ENCODE data around the gene DIAPH1. TPM values are rescaled to one million over a fixed set of nuclear protein-coding genes. Genes with fewer than 3 reads are reported as not detected.

The DIAPH1 gene
- total and polyA plus RNA-seq, 11 donors: 29.9 to 137 (median 61.5) TPM

- no peak for TF ChIP-seq POLR2A (IDR thresholded peaks at IDR 0.05)
- no peak for TF ChIP-seq CTCF (IDR thresholded peaks at IDR 0.05)
- Histone ChIP-seq H3K9me3 (no peaks in the 10 kb centered on the region), H3K27me3 (no peaks in the 10 kb centered on the region), H3K4me1 (peaks cover 4 to 29% (median 23%) of the 10 kb centered on the region in 12 donors), H3K36me3 (peaks cover 0 to 67% (median 19%) of the 10 kb centered on the region in 9 donors), H3K27ac (no peak overlapping the region), H3K4me3 (no peak overlapping the region)
- ATAC-seq (no peak), DNase-seq (no peak)
- 97 to 100% (median 98%) methylated on average over 2 of the region's 2 CpGs for WGBS, 4 donors
- intact Hi-C loops (cut with DNase I): no loop called here
These were observed 115.1 kb downstream of the DIAPH1 start for GRCh38 chr5:141503681-141504080.

DNA sequence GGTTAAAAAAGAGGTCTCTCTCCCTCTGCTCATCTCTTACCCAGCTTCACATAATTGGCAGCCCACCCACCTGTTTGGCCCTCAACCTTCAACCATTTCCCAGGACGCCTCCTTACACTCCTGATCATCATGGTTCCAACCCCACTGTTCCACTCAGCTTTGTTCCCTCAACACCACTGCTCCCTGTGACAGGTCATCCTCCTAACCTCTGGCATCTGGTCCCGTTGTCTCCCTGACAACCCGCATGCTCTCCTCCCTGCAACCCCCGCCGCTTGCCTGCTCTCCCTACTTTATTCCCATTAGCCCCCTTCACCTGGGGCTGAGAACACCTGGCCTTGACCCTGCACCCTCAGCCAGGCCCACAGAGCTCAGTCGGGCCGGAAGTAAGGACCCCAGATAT lies 117.0 kb downstream of the DIAPH1 start:
- DNase-seq (no peak), ATAC-seq (no peak)
- H3K27ac ChIP-seq: no peak overlapping the region
- no peaks in the 10 kb centered on the region for H3K27me3 ChIP-seq
- H3K36me3 ChIP-seq: peaks cover 0 to 71% (median 23%) of the 10 kb centered on the region in 9 donors
- no peaks in the 10 kb centered on the region for H3K9me3 ChIP-seq
- peaks cover 0 to 10% (median 4%) of the 10 kb centered on the region in 12 donors for H3K4me1 ChIP-seq
- no peak for TF ChIP-seq POLR2A (IDR thresholded peaks at IDR 0.05)
- no peak for TF ChIP-seq CTCF (IDR thresholded peaks at IDR 0.05)
- 85 to 91% (median 89%) methylated on average over 7 of the region's 7 CpGs for WGBS, 4 donors
- H3K4me3 ChIP-seq: no peak overlapping the region
- intact Hi-C loops (cut with DNase I): no loop called here

DNA sequence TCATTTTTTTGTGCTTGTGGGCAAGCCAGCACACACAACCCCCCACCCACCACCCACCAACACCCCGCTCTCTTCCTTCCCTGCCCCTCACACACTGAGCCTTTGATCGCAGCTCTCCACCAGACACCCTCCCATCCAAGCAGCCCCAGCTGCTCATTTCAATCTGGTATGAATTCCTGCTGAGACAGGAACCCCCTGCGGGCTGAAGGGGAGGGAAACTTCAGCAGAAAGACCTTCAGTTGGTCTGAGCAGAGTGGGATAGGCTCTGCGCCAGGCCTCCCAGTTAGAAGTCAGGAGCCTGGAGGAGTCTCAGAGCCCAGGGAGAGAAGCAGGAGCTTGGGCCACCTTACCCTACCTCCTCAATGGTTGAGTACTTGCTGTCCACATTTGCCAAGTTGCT lies 122.8 kb downstream of the DIAPH1 start:
- peaks cover 0 to 52% (median 23%) of the 10 kb centered on the region in 9 donors for H3K36me3 ChIP-seq
- no peak for DNase-seq
- no peak overlapping the region for H3K27ac ChIP-seq

GRCh38 chr5:141495453-141495811 lies 123.4 kb downstream of the DIAPH1 start:
- H3K4me1 ChIP-seq: peaks cover 0 to 33% (median 15%) of the 10 kb centered on the region in 12 donors
- H3K9me3 ChIP-seq: no peaks in the 10 kb centered on the region
- 89 to 95% (median 92%) methylated on average over 8 of the region's 8 CpGs for WGBS, 4 donors
- ATAC-seq: no peak
- no peak overlapping the region for H3K4me3 ChIP-seq
- no peak for DNase-seq
- H3K27ac ChIP-seq: peak overlapping the region in 2 of 12 donors; percentile 9 to 35
- intact Hi-C loops (cut with DNase I): no loop called here
- H3K27me3 ChIP-seq: peaks cover 0 to 35% (median 0%) of the 10 kb centered on the region in 9 donors
- peaks cover 0 to 57% (median 28%) of the 10 kb centered on the region in 9 donors for H3K36me3 ChIP-seq
- TF ChIP-seq CTCF (IDR thresholded peaks at IDR 0.05): no peak
- TF ChIP-seq POLR2A (IDR thresholded peaks at IDR 0.05): no peak

More for the DNA sequence above, 122.8 kb downstream of the DIAPH1 start:
- Histone ChIP-seq H3K4me1 (peaks cover 0 to 33% (median 15%) of the 10 kb centered on the region in 12 donors), H3K4me3 (no peak overlapping the region), H3K9me3 (no peaks in the 10 kb centered on the region), H3K27me3 (peaks cover 0 to 29% (median 0%) of the 10 kb centered on the region in 9 donors)
- ATAC-seq: no peak
- intact Hi-C loops (cut with DNase I): no loop called here
- TF ChIP-seq CTCF (IDR thresholded peaks at IDR 0.05) (no peak), POLR2A (IDR thresholded peaks at IDR 0.05) (no peak)
- 76 to 91% (median 81%) methylated on average over 4 of the region's 4 CpGs for WGBS, 4 donors
